HG03103 (cell line): ENCODE measurements around the gene MYMX.

Source experiments
- ATAC-seq: cut with Tn5 transposase; IDR thresholded peaks from one replicate; pipeline ENCODE4 v1.9.1; 2021; ENCODE audit warnings: low read depth; ENCODE audit not compliant: unreplicated experiment

The MYMX gene

DNA sequence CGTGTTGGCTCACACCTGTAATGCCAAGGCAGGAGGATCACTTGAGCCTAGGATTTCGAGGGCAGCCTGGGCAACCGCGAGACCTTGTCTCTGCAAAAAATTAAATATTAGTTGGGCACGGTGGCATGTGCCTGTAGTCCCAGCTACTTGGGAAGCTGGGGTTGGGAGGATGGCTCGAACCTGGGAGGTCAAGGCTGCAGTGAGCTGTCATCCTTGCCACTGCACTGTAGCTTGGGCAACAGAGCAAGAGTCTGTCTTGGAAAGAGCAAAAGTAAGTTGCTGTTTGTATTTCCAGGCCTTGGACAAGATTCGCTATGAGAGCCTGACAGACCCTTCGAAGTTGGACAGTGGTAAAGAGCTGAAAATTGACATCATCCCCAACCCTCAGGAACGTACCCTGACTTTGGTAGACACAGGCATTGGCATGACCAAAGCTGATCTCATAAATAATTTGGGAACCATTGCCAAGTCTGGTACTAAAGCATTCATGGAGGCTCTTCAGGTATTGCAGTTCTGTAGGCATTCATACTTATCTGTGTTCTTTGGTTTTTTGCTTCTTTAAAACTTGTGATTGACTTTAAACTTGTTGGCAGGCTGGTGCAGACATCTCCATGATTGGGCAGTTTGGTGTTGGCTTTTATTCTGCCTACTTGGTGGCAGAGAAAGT lies 32.5 kb downstream of the MYMX start:
- ATAC-seq = no peak

DNA sequence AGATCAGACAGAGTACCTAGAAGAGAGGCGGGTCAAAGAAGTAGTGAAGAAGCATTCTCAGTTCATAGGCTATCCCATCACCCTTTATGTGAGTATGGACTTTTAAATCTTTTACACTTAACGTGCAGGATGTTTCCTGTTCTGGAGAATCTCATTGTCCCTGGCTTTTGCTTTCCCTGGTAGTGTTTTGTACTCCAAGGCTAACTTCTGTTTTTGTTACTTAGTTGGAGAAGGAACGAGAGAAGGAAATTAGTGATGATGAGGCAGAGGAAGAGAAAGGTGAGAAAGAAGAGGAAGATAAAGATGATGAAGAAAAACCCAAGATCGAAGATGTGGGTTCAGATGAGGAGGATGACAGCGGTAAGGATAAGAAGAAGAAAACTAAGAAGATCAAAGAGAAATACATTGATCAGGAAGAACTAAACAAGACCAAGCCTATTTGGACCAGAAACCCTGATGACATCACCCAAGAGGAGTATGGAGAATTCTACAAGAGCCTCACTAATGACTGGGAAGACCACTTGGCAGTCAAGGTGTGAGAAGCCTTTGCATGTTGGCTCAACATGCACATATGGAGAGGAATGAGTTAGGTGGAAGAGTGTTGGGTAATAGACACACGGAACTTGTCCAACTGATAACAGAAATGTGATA lies 33.5 kb downstream of the MYMX start:
- no peak for ATAC-seq

DNA sequence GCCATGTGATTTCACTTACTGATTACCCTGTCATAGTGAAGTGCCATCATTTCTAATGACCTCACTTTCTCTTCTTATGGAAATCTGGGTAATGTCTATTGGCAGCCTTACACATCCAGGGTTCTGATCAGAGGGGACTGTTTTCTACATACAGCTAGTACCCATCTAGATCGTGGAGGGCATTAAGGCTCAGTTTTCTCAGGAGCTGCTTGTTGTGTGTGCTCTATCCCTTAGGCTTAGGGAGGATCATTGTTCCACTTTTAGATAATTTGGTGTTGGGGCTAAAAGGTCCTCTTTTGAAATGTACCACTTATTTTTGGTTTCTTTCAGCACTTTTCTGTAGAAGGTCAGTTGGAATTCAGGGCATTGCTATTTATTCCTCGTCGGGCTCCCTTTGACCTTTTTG lies 34.0 kb downstream of the MYMX start:
- no peak for ATAC-seq

DNA sequence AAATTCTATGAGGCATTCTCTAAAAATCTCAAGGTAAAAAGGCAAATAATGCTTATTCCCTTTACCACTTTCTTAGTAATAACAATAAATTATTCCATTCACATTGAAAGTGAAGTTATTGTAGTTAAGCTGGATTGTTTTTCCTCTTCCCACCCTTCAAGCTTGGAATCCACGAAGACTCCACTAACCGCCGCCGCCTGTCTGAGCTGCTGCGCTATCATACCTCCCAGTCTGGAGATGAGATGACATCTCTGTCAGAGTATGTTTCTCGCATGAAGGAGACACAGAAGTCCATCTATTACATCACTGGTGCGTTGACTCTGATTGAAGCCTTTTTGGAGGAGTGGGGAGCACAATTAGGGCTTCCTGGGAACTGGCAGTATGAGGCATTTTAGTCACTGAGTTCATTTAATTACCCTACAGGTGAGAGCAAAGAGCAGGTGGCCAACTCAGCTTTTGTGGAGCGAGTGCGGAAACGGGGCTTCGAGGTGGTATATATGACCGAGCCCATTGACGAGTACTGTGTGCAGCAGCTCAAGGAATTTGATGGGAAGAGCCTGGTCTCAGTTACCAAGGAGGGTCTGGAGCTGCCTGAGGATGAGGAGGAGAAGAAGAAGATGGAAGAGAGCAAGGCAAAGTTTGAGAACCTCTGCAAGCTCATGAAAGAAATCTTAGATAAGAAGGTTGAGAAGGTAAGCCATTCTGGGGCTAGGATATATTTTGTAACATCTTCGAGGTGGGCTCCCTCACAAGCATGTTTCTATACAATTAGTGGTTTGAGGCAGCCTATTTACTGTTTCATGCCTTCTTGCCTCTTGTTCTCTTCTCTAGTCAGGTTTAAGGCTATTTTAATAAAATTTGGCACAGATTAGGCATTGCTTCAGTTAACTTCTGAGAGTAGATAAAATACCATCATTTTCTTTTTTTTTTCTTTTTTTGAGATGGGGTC lies 35.1 kb downstream of the MYMX start:
- no peak for ATAC-seq

DNA sequence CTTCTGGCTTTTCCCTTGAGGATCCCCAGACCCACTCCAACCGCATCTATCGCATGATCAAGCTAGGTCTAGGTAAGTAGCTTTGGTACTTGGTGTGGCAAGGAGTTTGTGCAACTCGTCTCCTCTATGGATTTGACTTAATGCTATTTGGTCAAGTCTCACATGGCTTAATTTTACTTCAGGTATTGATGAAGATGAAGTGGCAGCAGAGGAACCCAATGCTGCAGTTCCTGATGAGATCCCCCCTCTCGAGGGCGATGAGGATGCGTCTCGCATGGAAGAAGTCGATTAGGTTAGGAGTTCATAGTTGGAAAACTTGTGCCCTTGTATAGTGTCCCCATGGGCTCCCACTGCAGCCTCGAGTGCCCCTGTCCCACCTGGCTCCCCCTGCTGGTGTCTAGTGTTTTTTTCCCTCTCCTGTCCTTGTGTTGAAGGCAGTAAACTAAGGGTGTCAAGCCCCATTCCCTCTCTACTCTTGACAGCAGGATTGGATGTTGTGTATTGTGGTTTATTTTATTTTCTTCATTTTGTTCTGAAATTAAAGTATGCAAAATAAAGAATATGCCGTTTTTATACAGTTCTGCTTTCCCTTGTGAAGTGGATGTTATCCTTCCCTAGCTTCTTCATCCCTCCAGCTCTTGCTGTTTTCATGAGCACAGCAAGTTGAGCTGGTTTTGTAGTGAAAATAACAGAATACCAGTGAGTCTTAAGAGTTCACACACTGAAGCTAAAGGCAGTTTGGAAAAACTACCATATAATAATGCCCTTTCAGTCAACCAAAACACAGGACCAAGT lies 36.8 kb downstream of the MYMX start:
- ATAC-seq = no peak

DNA sequence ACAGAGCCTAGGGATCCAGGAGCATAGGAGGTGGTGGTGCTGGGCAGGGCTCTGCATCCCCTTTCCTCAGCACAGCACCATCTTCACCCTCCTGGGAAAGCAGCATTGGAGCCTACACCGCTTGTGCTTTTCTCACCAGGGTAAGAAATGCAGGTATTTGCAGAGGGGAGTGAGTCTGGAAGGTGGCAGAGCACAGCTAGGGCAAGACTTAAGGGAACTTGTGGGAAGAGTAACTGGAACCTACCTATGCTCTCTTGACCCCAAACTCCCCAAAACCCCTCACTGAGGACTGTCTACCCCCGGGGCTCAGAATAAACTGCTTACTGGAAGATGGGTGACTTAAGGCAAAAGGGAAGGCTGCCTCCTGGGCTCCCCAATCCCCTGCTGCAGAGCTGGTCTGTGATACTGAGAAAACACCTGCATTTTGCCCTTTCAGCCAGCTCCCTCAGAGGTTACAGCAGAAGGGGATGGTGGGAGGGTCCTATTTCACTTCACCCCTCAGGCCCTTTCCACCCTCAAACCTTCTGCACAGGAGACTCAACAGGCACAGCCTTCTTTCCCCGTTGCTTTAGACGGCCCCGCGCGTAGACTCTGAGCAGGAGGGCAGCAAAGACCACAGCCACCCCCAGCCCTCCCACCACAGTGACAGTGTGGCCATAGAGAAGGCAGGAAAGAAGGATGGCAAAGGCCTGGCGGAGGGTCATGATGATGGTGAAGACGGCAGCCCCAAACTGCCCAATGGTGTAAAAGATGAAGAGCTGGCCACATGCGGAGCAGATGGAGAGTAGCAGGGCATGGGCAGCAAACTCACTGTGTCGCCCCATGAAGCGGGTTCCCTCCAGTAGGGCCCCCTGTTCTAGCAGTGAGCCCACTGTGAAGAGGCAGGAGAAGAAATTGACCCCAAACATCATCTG lies 37.7 kb downstream of the MYMX start:
- ATAC-seq = no peak

DNA sequence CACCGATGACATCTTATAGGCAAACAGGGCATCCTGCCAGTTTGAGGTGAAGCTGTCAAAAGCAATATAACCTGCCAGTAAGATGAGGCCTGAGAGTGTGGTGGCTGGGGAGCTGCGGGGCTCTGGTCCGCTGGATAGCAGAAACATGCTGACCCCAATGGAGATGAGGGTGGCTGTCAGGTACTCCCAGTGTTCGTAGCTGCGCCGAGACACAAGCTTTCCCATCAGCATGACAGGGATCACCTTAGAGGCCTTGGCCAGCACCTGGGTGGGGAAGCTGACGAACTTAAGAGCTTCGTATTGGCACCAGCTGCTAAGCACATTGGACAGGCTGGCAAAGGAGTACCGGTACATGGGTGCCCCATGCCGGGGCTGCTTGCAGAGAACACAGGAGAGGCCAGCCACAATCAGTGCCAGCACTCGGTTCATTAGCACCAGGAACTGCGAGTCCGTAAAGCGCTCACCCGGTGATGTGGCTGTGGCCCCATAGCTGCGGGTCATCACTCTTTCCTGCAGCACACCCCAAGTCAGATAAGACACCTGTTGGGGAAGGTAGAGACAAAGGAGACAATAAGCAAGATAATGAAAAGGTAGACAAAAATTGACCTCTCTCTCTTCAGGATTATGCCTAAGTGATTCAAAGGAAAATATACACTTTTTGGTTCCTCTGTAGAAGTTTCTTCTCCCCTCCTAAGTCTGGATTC lies 38.5 kb downstream of the MYMX start:
- no peak for ATAC-seq

DNA sequence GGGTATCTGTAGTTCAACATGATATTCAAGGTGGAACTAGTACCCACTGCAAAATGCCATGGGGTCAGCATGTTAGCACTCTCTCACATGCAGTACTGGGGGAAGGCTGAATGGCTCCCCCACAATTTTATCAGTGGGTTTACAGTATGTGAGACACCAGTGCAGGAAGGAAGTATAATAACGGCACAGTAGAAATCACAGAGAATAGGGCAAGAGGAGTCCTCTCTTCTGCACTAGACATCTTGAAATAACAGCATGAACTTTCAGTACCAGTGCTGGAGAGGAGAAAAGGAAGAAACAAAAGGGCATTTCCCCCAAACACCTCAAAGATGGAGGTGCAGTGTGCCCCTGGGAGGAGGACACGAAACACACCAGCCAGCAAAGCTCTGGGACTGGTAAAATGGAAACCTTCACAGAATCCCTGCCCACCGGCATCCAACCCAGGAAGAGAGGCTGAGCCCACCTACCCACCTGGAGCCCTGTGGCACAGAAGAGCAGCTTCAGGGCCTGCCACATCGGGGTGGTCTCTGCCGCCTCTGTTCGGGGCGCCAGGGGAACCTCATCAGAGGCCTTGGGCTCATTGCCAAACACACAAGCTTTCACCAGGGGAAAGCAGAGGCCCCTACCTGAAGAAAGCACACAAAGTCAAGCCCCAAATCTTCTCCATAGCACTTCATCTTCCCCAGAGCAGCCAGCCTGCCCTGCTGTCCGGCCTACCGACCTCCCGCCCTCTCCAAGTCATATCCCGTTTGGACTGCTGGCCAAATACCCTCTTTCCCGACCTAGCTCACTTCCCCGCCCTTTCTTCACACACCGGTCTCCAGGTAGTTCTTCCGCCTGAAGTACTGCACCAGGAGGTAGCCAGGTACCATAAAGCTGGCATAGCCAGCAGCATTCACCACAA lies 39.4 kb downstream of the MYMX start:
- ATAC-seq = no peak

DNA sequence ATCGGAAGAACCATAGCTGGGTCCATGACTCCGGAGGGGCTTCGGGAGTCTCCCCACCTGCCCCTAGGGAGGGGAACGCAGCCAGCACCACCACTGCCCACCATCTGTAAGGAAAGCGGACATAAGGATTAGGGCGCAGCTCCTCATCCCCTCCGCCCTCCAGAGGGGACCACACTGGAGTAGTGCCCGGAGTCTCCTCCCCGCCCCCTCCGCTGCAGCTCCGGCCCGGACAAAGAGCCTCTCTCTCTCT lies 40.0 kb downstream of the MYMX start:
- ATAC-seq = no peak

DNA sequence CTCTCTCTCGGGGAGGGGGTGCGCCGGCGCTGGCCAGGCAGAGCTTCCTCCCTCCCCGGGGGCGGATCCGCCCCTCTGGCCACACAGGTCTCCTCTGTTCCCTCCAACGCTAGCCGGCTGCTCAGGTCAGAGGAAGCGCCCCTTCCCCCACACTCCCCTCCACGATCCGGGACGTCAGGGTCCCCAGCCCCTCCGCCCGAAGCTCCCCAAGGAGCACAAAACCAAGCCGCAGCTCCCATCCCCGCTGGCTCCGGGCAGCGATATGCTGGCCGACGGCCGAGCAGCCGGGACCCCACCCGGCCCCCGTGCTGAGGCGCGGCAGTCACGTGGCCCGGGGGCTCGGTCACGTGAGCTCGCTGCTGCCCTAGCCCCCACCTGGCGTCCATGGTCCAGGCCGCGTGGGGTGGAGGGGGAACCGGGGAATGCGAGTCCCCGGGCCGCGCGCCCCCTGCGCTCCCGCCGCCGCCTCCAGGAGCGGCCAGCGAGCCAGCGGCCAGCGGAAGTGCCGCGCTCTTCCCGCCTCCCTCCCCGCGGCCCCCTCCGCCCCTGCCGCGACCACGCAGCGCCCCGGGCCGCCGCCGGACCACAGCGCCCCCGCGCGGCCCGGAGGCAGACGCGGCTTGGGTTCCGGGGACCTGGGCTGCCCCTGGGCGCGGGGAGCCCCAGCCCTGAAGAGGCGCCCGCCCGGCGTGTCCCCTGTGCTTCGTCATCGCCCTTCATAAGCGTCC lies 40.5 kb downstream of the MYMX start, which contains the start of gene SLC35B2:
Gene SLC35B2 (minus strand): TSS at position 504 of the 728 bp plus-strand sequence. CDS start 118 bp downstream, at position 386.
- peak; percentile 42 for ATAC-seq

DNA sequence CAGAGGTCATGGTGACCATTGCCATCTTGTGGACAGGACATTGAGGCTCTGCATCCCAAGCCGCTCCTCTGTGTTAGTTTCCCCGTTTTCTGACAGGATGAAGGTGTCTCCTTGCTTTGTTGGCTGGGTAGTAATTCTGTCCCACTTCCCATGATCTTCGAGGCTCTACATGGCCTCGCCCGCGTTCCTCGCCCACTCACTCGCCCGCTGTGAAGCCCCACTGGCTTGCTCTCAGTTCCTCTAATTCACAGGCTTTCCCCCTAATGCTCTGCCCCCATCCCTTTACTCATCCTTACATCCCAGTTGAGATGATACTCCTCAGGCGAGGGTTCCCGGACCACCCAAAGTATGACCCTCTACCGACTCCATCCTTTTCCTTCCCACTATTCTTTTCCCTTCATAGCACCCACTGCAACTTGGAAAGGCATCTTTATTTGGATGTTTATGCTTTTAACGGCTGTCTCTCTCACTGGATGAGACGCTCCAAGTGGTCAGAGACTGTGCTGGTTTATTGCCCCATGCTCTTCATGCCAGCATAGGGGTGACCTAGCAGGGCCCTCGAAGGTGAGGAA lies 41.1 kb downstream of the MYMX start:
- ATAC-seq = peak; percentile 14

DNA sequence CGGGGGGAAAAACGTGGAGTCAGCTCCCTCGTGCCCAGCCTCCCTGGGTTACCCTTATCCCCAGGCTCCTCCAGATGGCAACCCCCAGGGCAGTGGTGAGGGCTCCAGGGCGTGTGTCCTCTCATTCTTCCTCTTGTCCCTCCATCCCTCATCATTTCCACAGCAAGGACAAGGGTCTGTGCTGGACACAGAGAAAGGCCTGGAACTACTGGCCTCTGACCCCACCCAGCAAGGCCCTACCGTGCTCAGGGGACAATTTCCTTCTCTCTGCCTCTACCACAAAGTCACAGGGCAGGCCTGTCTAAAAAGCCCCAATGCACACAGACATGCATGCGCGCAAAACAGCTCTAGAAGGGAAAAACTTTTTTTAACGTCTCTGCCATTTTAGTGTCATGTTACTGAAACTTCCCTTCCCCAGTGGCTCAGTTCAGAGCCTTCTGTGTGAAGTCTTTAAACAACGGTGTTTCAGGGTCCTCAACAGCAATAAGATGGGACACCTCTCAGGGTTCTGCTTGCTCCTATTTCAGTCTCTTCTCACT lies 41.7 kb downstream of the MYMX start:
- ATAC-seq = no peak

DNA sequence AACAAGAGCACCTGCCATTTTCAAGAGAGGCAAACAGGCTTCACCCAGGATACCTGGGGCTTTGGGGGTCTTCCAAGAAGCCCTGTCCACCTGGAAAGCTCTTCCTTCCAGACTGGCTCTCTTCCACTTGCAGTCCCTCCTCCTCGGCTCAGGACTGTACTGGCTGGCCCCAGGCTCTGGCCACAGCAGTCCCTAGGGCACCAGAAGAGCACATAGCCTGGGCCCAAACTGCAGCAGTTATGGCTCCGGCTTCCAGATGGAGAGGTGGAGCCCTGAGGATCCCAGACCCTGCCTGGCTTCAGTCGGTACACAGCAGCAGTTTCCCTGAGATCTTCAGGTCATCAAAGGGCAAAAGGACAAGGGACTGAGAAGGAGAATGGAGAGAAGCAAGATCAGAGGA lies 42.2 kb downstream of the MYMX start:
- no peak for ATAC-seq

DNA sequence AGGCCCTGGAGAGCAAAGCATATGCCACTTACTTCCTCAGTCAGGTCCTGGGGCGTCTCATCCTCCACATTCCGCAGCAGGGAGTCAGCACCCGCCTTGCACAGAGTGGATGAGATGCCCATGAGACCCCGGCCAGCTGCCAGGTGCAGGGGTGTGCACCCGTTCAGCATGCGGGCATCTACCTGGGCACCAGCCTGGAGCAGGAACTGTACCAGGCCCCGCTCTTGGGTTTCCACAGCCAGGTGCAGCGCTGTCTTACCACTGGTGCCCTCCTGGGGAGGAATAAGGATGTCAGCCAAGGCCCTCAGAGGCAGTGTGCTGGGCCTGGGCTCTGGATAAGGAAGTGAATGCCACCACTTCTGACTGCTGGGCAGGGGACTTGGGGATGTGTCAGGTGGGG lies 43.3 kb downstream of the MYMX start:
- no peak for ATAC-seq

DNA sequence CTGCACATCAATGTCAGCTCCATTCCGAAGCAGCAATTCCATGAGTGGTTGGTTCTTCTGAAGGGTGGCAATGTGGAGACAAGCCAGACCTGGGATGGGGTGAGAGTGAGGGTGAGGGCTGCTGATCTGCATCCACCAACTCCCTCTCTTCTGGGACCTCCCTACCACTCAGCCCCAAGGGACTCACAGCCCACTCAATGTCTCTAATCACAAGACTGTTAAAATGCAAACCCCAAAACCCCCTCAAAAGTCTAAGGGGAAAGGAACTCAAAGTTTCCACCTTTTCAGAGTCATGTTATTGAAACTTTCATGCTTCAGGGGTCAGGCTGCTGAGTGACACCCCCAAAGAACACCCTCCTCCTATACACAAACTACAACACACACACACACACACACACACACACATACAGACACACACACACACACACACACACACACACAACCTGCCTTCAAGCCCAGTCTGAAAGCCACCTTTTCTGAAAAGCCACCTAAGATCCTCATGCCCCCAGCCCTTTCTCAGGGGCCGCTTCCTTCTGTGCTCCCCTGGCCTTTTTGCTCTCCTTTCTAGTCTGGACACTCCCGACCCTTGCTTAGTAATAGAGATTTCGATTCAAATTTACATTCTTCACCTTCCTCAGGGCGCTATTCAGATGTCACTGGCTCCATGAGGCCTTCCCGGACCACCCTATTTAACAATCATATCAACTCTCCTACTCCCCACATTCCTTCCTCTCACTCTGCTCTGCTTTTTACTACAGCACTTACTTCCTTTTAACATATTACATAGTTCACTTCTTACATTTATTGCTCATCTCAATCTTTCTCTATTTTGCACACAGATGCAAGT lies 43.9 kb downstream of the MYMX start:
- no peak for ATAC-seq

DNA sequence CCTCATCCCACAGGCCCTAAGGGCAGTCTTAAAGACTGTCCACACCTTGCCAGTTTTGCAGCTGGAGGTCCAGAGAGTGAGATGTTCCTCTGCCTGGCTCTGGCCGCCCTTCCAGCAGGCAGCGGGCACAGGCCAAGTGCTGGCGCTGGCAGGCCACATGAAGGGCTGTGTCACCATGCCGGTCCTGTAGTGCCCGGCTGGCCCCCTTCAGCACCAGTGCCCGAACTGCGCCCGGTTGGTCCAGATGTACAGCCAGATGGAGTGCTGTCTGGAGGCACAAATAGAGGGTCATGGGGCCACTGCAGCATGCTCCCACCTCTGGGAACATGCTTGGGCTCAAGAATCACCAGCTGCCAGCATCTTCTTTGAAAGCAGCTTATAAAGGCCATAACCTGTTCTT lies 44.9 kb downstream of the MYMX start:
- ATAC-seq = no peak
